Activated T-cell treated with anti-CD3 and anti-CD28 coated beads, Interleukin-2, amount 50 U/mL, for 48 hours (primary cell): ENCODE data around the gene LATS2.

Experiments used
- DNase-seq, 2 experiments: peaks; one replicate each; pipeline ENCODE4 v3.0.0-alpha.2; 2020

The LATS2 gene

GRCh38 chr13:21013682-21014038 is 47.7 kb downstream of the LATS2 start:
- no peak for DNase-seq

- DNase-seq = no peak
Measured at GRCh38 chr13:21012841-21013681, 48.3 kb downstream of the LATS2 start.

GRCh38 chr13:21012211-21012610 is 49.2 kb downstream of the LATS2 start:
- no peak for DNase-seq

GRCh38 chr13:21011378-21011777 is 50.0 kb downstream of the LATS2 start:
- DNase-seq = no peak

- DNase-seq = no peak
Measured at GRCh38 chr13:21010621-21011020, 50.8 kb downstream of the LATS2 start.

GRCh38 chr13:21009036-21009435 is 52.4 kb downstream of the LATS2 start:
- DNase-seq = no peak

- DNase-seq = no peak
Measured at GRCh38 chr13:21008026-21008425, 53.4 kb downstream of the LATS2 start.

GRCh38 chr13:21006141-21007005 is 55.0 kb downstream of the LATS2 start:
- no peak for DNase-seq

- no peak for DNase-seq
Measured at GRCh38 chr13:21005193-21005592, 56.2 kb downstream of the LATS2 start.

GRCh38 chr13:21001471-21001870 is 59.9 kb downstream of the LATS2 start:
- DNase-seq = no peak

- DNase-seq = no peak
Measured at GRCh38 chr13:21000647-21001046, 60.7 kb downstream of the LATS2 start.

GRCh38 chr13:20998649-20999415 is 62.6 kb downstream of the LATS2 start:
- no peak for DNase-seq

GRCh38 chr13:20997301-20998161 is 63.9 kb downstream of the LATS2 start:
- no peak for DNase-seq

GRCh38 chr13:20995245-20995838 is 66.0 kb downstream of the LATS2 start:
- DNase-seq = no peak

GRCh38 chr13:20994441-20994821 is 67.0 kb downstream of the LATS2 start:
- no peak for DNase-seq

- no peak for DNase-seq
Measured at GRCh38 chr13:20993661-20994440, 67.5 kb downstream of the LATS2 start.

- no peak for DNase-seq
Measured at GRCh38 chr13:20993211-20993610, 68.2 kb downstream of the LATS2 start.

GRCh38 chr13:20991741-20992520 is 69.5 kb downstream of the LATS2 start:
- DNase-seq = no peak

- no peak for DNase-seq
Measured at GRCh38 chr13:20990910-20991525, 70.4 kb downstream of the LATS2 start.
